Astrocyte of the hippocampus (primary cell): ENCODE measurements around the gene STAM.

Source experiments
- DNase-seq: peaks from one replicate; pipeline ENCODE4 v3.0.0; 2011; ENCODE audit warnings: low read depth, low spot score

The STAM gene

GRCh38 chr10:17647326-17647725, 3.4 kb downstream of the STAM start:
- peak; percentile 40 for DNase-seq

- no peak for DNase-seq
These were observed 4.5 kb downstream of the STAM start for GRCh38 chr10:17648243-17649035.

- no peak for DNase-seq
These were observed 5.1 kb downstream of the STAM start for GRCh38 chr10:17649052-17649451.

GRCh38 chr10:17649836-17650235, 5.9 kb downstream of the STAM start:
- DNase-seq: no peak

- DNase-seq: no peak
These were observed 6.5 kb downstream of the STAM start for GRCh38 chr10:17650416-17650815.

GRCh38 chr10:17651896-17652295, 7.9 kb downstream of the STAM start:
- peak; percentile 55 for DNase-seq

GRCh38 chr10:17652585-17652984, 8.6 kb downstream of the STAM start:
- DNase-seq: no peak

- no peak for DNase-seq
These were observed 11.1 kb downstream of the STAM start for GRCh38 chr10:17655009-17655408.

- DNase-seq: no peak
These were observed 11.7 kb downstream of the STAM start for GRCh38 chr10:17655567-17656146.

- no peak for DNase-seq
These were observed 13.2 kb downstream of the STAM start for GRCh38 chr10:17657103-17657500.

GRCh38 chr10:17659365-17659764, 15.4 kb downstream of the STAM start:
- DNase-seq: no peak

- peak; percentile 27 for DNase-seq
These were observed 17.0 kb downstream of the STAM start for GRCh38 chr10:17660921-17661320.

- no peak for DNase-seq
These were observed 17.6 kb downstream of the STAM start for GRCh38 chr10:17661510-17661909.

GRCh38 chr10:17662193-17663138, 18.5 kb downstream of the STAM start:
- DNase-seq: no peak

- no peak for DNase-seq
These were observed 19.5 kb downstream of the STAM start for GRCh38 chr10:17663450-17663849.

- DNase-seq: peak; percentile 87
These were observed 21.8 kb downstream of the STAM start for GRCh38 chr10:17665747-17666146.

- no peak for DNase-seq
These were observed 24.7 kb downstream of the STAM start for GRCh38 chr10:17668435-17669184.

GRCh38 chr10:17669185-17669872, 25.4 kb downstream of the STAM start:
- no peak for DNase-seq

- DNase-seq: no peak
These were observed 27.4 kb downstream of the STAM start for GRCh38 chr10:17671307-17671706.

- DNase-seq: peak; percentile 88
These were observed 29.6 kb downstream of the STAM start for GRCh38 chr10:17673471-17674061.

- DNase-seq: no peak
These were observed 30.6 kb downstream of the STAM start for GRCh38 chr10:17674566-17674965.
